Nucleus accumbens (tissue), 56 donors: ENCODE measurements around the gene TXK.

Source experiments
- DNase-seq, 56 donors: peaks; one replicate each; lab custom pipeline; 2025; lab: John Stamatoyannopoulos, UW

Gene TXK

GRCh38 chr4:48065587-48066052 is 68.4 kb downstream of the TXK start:
- no peak for DNase-seq

- no peak for DNase-seq
These were observed 69.7 kb downstream of the TXK start for GRCh38 chr4:48064349-48064748.

GRCh38 chr4:48058617-48059530 is 75.2 kb downstream of the TXK start:
- DNase-seq: no peak

- DNase-seq: no peak
These were observed 83.0 kb downstream of the TXK start for GRCh38 chr4:48051078-48051477.

GRCh38 chr4:48049483-48049882 is 84.6 kb downstream of the TXK start:
- DNase-seq: no peak

GRCh38 chr4:48047896-48048295 is 86.2 kb downstream of the TXK start:
- DNase-seq: no peak

GRCh38 chr4:48047421-48047844 is 86.6 kb downstream of the TXK start:
- no peak for DNase-seq

GRCh38 chr4:48046059-48046458 is 88.0 kb downstream of the TXK start:
- no peak for DNase-seq

GRCh38 chr4:48044298-48044697 is 89.8 kb downstream of the TXK start:
- DNase-seq: no peak

- DNase-seq: no peak
These were observed 90.5 kb downstream of the TXK start for GRCh38 chr4:48043504-48043903.

GRCh38 chr4:48042979-48043461 is 91.0 kb downstream of the TXK start:
- DNase-seq: no peak

GRCh38 chr4:48041535-48042137 is 92.4 kb downstream of the TXK start:
- DNase-seq: no peak

- DNase-seq: no peak
These were observed 94.5 kb downstream of the TXK start for GRCh38 chr4:48039561-48039960.

GRCh38 chr4:48038666-48039065 is 95.4 kb downstream of the TXK start:
- DNase-seq: no peak

GRCh38 chr4:48037117-48037462 is 97.0 kb downstream of the TXK start:
- DNase-seq: no peak

- DNase-seq: no peak
These were observed 98.1 kb downstream of the TXK start for GRCh38 chr4:48035952-48036351.

- DNase-seq: peak in 1 of 56 donors; percentile 8
These were observed 100.1 kb downstream of the TXK start for GRCh38 chr4:48033825-48034413.

- DNase-seq: no peak
These were observed 100.6 kb downstream of the TXK start for GRCh38 chr4:48033412-48033811.

- DNase-seq: no peak
These were observed 101.3 kb downstream of the TXK start for GRCh38 chr4:48032721-48033120.

- DNase-seq: no peak
These were observed 102.1 kb downstream of the TXK start for GRCh38 chr4:48031802-48032525.

GRCh38 chr4:48030470-48030869 is 103.6 kb downstream of the TXK start:
- DNase-seq: no peak
